ENCODE results near the gene VANGL1.

VANGL1 gene

DNA sequence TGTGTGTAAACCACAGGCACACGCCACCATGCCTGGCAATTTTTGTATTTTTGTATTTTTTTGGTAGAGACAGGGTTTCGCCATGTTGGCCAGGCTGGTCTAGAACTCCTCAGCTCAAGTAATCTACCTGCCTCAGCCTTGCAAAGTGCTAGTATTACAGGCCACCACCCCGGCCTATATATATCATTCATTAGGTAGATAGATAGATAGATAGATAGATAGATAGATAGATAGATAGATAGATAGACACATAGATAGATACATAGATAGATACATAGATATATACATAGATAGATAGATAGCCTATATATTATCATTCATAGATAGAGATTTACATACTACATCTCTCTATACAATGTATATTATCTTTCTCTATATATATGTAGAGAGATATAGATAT is 46.0 kb downstream of the VANGL1 start:
- Histone ChIP-seq H3K27ac (ENCODE audit: low read length, poor library complexity, severe bottlenecking) (no peak overlapping the region), H2BK15ac (ENCODE audit: low read depth, poor library complexity, severe bottlenecking) (no peak overlapping the region), H2BK5ac (ENCODE audit: low read depth, low read length, poor library complexity, severe bottlenecking) (no peak overlapping the region), H4K91ac (ENCODE audit: low read length) (no peak overlapping the region), H3K4me3 (ENCODE audit: insufficient read depth in 1 of 2, low read depth in 1 of 2, low read length in 2 of 2) (no peak overlapping the region), H4K8ac (ENCODE audit: low read length) (no peak overlapping the region), H3K4me2 (ENCODE audit: low read length, poor library complexity, severe bottlenecking) (no peak overlapping the region), H3K18ac (ENCODE audit: low read depth in 1 of 2, low read length in 2 of 2) (no peak overlapping the region), H3K9ac (ENCODE audit: low read length) (no peak overlapping the region), H3K27me3 (ENCODE audit: control insufficient read depth in 1 of 2, insufficient read depth in 1 of 2, low read length in 2 of 2) (no peaks in the 10 kb centered on the region), H3K36me3 (ENCODE audit: control insufficient read depth in 1 of 2, insufficient read depth in 2 of 2, low read depth in 1 of 2, low read length in 2 of 2) (peaks cover 42 to 67% of the 10 kb centered on the region in 2 experiments), H3K4ac (ENCODE audit: low read depth in 1 of 2, low read length in 2 of 2) (no peak overlapping the region), H2BK12ac (ENCODE audit: low read length in 2 of 2) (no peak overlapping the region), H2AFZ (ENCODE audit: low read depth, low read length) (no peak overlapping the region), H3K4me1 (ENCODE audit: control insufficient read depth, insufficient read depth, low read depth, low read length) (no peaks in the 10 kb centered on the region), H3K79me1 (replicated peaks; ENCODE audit: low read length, poor library complexity, severe bottlenecking) (peaks cover 11% of the 10 kb centered on the region), H3K9me3 (ENCODE audit: control insufficient read depth, low read length) (no peaks in the 10 kb centered on the region), H3K23ac (ENCODE audit: low read length in 2 of 2) (no peak overlapping the region), H2AK5ac (ENCODE audit: low read length, severe bottlenecking) (no peak overlapping the region), H3K14ac (ENCODE audit: low read length in 2 of 2) (no peak overlapping the region), H2BK120ac (ENCODE audit: low read depth, low read length) (no peak overlapping the region)
- no CpG with 5 or more reads among the region's 3 CpGs for WGBS
- no peak for DNase-seq

GRCh38 chr1:115690972-115691371 is 49.2 kb downstream of the VANGL1 start:
- no peak overlapping the region for H2BK15ac ChIP-seq (ENCODE audit: low read depth, poor library complexity, severe bottlenecking)
- no peak overlapping the region for H3K14ac ChIP-seq (ENCODE audit: low read length in 2 of 2)
- H3K4ac ChIP-seq (ENCODE audit: low read depth in 1 of 2, low read length in 2 of 2): no peak overlapping the region
- no peak overlapping the region for H2BK5ac ChIP-seq (ENCODE audit: low read depth, low read length, poor library complexity, severe bottlenecking)
- H2BK12ac ChIP-seq (ENCODE audit: low read length in 2 of 2): no peak overlapping the region
- no peaks in the 10 kb centered on the region for H3K9me3 ChIP-seq (ENCODE audit: control insufficient read depth, low read length)
- no peak overlapping the region for H2AFZ ChIP-seq (ENCODE audit: low read depth, low read length)
- no peak overlapping the region for H3K9ac ChIP-seq (ENCODE audit: low read length)
- H3K27ac ChIP-seq (ENCODE audit: low read length, poor library complexity, severe bottlenecking): no peak overlapping the region
- H3K27me3 ChIP-seq (ENCODE audit: control insufficient read depth in 1 of 2, insufficient read depth in 1 of 2, low read length in 2 of 2): no peaks in the 10 kb centered on the region
- DNase-seq: no peak
- no peak overlapping the region for H4K8ac ChIP-seq (ENCODE audit: low read length)
- no peak overlapping the region for H3K4me2 ChIP-seq (ENCODE audit: low read length, poor library complexity, severe bottlenecking)
- no peak overlapping the region for H3K4me3 ChIP-seq (ENCODE audit: insufficient read depth in 1 of 2, low read depth in 1 of 2, low read length in 2 of 2)
- no peak overlapping the region for H4K91ac ChIP-seq (ENCODE audit: low read length)
- no peak overlapping the region for H3K23ac ChIP-seq (ENCODE audit: low read length in 2 of 2)
- peaks cover 29 to 44% of the 10 kb centered on the region in 2 experiments for H3K36me3 ChIP-seq (ENCODE audit: control insufficient read depth in 1 of 2, insufficient read depth in 2 of 2, low read depth in 1 of 2, low read length in 2 of 2)
- no peak overlapping the region for H2BK120ac ChIP-seq (ENCODE audit: low read depth, low read length)
- no peaks in the 10 kb centered on the region for H3K79me1 ChIP-seq (replicated peaks; ENCODE audit: low read length, poor library complexity, severe bottlenecking)
- H2AK5ac ChIP-seq (ENCODE audit: low read length, severe bottlenecking): no peak overlapping the region
- 96% methylated on average over 7 of the region's 8 CpGs for WGBS
- H3K18ac ChIP-seq (ENCODE audit: low read depth in 1 of 2, low read length in 2 of 2): no peak overlapping the region
- H3K4me1 ChIP-seq (ENCODE audit: control insufficient read depth, insufficient read depth, low read depth, low read length): no peaks in the 10 kb centered on the region

- Histone ChIP-seq H2AFZ (ENCODE audit: low read depth, low read length) (no peak overlapping the region), H2AK5ac (ENCODE audit: low read length, severe bottlenecking) (no peak overlapping the region), H3K36me3 (ENCODE audit: control insufficient read depth in 1 of 2, insufficient read depth in 2 of 2, low read depth in 1 of 2, low read length in 2 of 2) (peaks cover 29 to 36% of the 10 kb centered on the region in 2 experiments), H3K4me1 (ENCODE audit: control insufficient read depth, insufficient read depth, low read depth, low read length) (no peaks in the 10 kb centered on the region), H3K9ac (ENCODE audit: low read length) (no peak overlapping the region), H4K91ac (ENCODE audit: low read length) (no peak overlapping the region), H3K23ac (ENCODE audit: low read length in 2 of 2) (no peak overlapping the region), H2BK120ac (ENCODE audit: low read depth, low read length) (no peak overlapping the region), H3K27me3 (ENCODE audit: control insufficient read depth in 1 of 2, insufficient read depth in 1 of 2, low read length in 2 of 2) (no peaks in the 10 kb centered on the region), H3K14ac (ENCODE audit: low read length in 2 of 2) (no peak overlapping the region), H2BK5ac (ENCODE audit: low read depth, low read length, poor library complexity, severe bottlenecking) (no peak overlapping the region), H3K27ac (ENCODE audit: low read length, poor library complexity, severe bottlenecking) (no peak overlapping the region), H3K4ac (ENCODE audit: low read depth in 1 of 2, low read length in 2 of 2) (no peak overlapping the region), H3K9me3 (ENCODE audit: control insufficient read depth, low read length) (no peaks in the 10 kb centered on the region), H3K18ac (ENCODE audit: low read depth in 1 of 2, low read length in 2 of 2) (no peak overlapping the region), H2BK15ac (ENCODE audit: low read depth, poor library complexity, severe bottlenecking) (no peak overlapping the region), H2BK12ac (ENCODE audit: low read length in 2 of 2) (no peak overlapping the region), H3K4me3 (ENCODE audit: insufficient read depth in 1 of 2, low read depth in 1 of 2, low read length in 2 of 2) (no peak overlapping the region), H3K79me1 (replicated peaks; ENCODE audit: low read length, poor library complexity, severe bottlenecking) (no peaks in the 10 kb centered on the region), H3K4me2 (ENCODE audit: low read length, poor library complexity, severe bottlenecking) (no peak overlapping the region), H4K8ac (ENCODE audit: low read length) (no peak overlapping the region)
- no peak for DNase-seq
- 97% methylated on average over 4 of the region's 4 CpGs for WGBS
Measured at GRCh38 chr1:115692224-115692623, 50.5 kb downstream of the VANGL1 start.

GRCh38 chr1:115694805-115695204 is 53.0 kb downstream of the VANGL1 start:
- H3K36me3 ChIP-seq (ENCODE audit: control insufficient read depth in 1 of 2, insufficient read depth in 2 of 2, low read depth in 1 of 2, low read length in 2 of 2): peaks cover 22 to 35% of the 10 kb centered on the region in 2 experiments
- no peak overlapping the region for H3K9ac ChIP-seq (ENCODE audit: low read length)
- no peak overlapping the region for H3K27ac ChIP-seq (ENCODE audit: low read length, poor library complexity, severe bottlenecking)
- H2AK5ac ChIP-seq (ENCODE audit: low read length, severe bottlenecking): no peak overlapping the region
- H3K79me1 ChIP-seq (replicated peaks; ENCODE audit: low read length, poor library complexity, severe bottlenecking): no peaks in the 10 kb centered on the region
- H3K27me3 ChIP-seq (ENCODE audit: control insufficient read depth in 1 of 2, insufficient read depth in 1 of 2, low read length in 2 of 2): no peaks in the 10 kb centered on the region
- H3K4ac ChIP-seq (ENCODE audit: low read depth in 1 of 2, low read length in 2 of 2): no peak overlapping the region
- no peak overlapping the region for H2AFZ ChIP-seq (ENCODE audit: low read depth, low read length)
- H4K91ac ChIP-seq (ENCODE audit: low read length): no peak overlapping the region
- no peak overlapping the region for H3K18ac ChIP-seq (ENCODE audit: low read depth in 1 of 2, low read length in 2 of 2)
- H3K4me3 ChIP-seq (ENCODE audit: insufficient read depth in 1 of 2, low read depth in 1 of 2, low read length in 2 of 2): no peak overlapping the region
- no peak overlapping the region for H2BK120ac ChIP-seq (ENCODE audit: low read depth, low read length)
- no peak overlapping the region for H4K8ac ChIP-seq (ENCODE audit: low read length)
- H2BK5ac ChIP-seq (ENCODE audit: low read depth, low read length, poor library complexity, severe bottlenecking): no peak overlapping the region
- WGBS: 61% methylated on average over 3 of the region's 3 CpGs
- H3K23ac ChIP-seq (ENCODE audit: low read length in 2 of 2): no peak overlapping the region
- H3K14ac ChIP-seq (ENCODE audit: low read length in 2 of 2): no peak overlapping the region
- no peak overlapping the region for H2BK12ac ChIP-seq (ENCODE audit: low read length in 2 of 2)
- H3K9me3 ChIP-seq (ENCODE audit: control insufficient read depth, low read length): no peaks in the 10 kb centered on the region
- DNase-seq: no peak
- no peak overlapping the region for H2BK15ac ChIP-seq (ENCODE audit: low read depth, poor library complexity, severe bottlenecking)
- H3K4me1 ChIP-seq (ENCODE audit: control insufficient read depth, insufficient read depth, low read depth, low read length): no peaks in the 10 kb centered on the region
- H3K4me2 ChIP-seq (ENCODE audit: low read length, poor library complexity, severe bottlenecking): no peak overlapping the region

Data from mesenchymal stem cell (in vitro differentiated cells and primary cell).